HG03378 (cell line): ENCODE results near the gene HOXA5.

Experiments used
- ATAC-seq: cut with Tn5 transposase; IDR thresholded peaks from one replicate; pipeline ENCODE4 v1.9.1; 2021; ENCODE audit warnings: mild to moderate bottlenecking, moderate library complexity; ENCODE audit not compliant: unreplicated experiment

The HOXA5 gene

DNA sequence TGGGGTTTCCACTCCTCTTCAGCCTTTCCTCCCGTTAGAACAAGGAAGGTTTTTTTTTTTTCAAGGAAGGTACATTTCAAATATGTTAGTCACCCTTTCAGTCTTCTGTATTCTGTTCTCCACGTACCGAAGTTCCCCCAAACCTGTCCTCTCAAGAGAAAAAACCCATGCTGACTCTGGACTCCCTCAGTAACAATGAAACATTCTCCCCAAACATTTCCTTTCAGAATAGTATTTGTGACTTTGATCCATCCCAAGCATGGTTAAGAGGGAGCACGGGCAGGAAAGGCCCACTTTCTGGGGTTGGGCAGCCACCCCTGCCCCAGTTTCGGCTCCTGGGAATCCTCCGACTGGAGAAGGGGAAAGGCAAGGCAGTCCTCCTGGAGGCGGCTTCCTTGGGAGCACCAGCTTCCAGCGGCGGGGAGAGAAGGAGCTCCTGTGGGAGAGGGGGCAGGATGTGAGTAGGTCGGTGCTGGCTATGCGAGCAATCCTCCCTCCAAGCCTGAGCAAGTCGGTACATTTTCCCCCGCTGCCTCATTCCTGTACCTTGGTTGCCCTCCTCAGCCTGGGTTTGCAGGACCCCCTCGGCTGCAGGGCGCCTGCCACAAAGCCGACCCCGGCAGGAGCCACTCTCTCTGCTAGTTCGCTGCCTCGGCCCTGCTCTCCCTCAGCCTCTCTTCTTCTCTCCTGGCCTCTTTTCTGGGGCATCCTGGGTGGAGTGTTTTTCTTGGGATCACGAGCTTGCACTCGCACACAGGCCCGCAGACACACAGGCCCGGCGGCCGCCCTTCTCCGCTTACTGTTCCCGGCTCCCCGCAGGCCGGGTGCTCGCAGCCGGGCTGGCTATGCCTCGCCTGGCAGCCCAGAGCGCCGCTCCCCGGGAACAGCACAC, 45.5 kb downstream of the HOXA5 start:
- no peak for ATAC-seq

DNA sequence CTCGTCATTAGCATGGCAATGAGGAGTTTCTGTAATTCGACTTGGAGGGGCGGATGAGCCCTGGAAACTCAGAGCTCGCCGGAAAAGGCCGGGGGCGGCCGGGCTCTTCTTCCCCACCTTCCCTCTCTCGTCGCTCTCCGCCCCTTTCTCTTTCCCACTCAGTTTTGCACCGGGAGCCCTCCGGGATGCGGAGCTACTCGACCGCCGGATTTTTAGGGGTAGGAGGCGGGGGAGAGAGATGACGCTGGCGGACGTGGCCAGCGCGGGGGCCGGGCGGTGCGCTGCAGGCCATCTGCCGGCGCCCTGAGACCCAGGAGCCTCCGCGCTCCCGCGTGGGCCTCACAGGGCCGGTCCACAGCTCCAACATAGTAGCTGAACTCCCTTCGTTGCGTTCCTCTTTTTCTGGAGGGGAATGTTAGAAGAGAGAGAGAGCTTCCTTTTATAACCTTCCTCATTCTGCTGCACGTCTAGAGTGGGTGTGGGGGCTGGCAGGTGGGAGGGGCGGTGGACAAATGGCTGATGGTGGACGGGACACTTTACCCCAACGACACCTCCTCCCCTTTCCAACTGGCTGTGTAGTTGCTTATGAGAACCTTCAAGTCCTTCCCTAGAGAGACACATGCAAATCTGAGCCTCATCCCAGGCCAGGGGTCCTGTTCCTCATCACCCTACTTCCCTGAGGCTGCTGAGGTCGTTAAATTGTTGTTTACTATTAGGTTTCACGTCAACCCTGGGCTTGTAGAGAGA, 46.5 kb downstream of the HOXA5 start:
- no peak for ATAC-seq

DNA sequence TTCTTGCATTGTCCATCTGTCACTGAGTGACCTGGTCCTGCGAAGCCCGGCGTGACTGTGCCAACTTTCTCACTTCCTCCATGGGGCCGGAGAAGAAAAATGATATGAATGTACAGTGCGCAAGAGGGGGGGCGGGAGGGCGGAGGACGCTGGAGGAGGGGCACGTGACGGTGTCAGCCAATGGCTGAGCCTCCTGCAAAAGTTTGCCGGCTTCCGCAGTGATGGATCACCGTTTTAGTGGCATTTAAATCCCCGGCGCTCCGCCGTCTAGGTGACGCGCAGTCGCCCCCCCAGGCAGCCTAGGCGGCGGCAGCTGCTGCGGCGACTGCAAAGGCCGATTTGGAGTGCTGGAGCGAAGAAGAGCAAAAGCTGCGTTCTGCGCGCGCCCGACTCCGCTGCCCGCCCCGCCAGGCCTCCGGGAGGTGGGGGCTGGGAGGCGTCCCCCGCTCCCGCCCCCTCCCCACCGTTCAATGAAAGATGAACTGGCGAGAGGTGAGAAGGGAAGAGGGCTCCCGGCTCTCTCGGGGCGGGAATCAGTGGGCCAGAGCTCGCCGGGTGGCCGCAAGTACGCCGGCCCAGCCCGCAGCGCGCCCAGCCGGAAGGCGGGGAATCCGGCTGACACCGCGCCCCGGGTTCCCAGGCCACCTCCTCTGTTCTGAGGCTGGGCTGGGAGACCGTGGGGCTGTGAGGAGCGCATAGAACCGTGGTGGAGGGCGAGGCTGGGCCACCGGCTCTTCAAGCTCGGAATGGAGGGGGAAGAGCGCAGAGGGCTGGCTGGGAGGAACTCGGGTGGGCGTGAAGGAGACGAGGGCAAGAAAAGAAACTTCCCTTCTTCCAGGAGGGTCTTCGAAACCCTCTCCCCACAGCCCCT, 47.3 kb downstream of the HOXA5 start, which contains the start of gene HOXA1:
Gene HOXA1, minus strand, starts transcription at position 104 of the 871 bp plus-strand sequence. Its CDS starts 88 bp downstream, at position 16.
- ATAC-seq = peak; percentile 86

DNA sequence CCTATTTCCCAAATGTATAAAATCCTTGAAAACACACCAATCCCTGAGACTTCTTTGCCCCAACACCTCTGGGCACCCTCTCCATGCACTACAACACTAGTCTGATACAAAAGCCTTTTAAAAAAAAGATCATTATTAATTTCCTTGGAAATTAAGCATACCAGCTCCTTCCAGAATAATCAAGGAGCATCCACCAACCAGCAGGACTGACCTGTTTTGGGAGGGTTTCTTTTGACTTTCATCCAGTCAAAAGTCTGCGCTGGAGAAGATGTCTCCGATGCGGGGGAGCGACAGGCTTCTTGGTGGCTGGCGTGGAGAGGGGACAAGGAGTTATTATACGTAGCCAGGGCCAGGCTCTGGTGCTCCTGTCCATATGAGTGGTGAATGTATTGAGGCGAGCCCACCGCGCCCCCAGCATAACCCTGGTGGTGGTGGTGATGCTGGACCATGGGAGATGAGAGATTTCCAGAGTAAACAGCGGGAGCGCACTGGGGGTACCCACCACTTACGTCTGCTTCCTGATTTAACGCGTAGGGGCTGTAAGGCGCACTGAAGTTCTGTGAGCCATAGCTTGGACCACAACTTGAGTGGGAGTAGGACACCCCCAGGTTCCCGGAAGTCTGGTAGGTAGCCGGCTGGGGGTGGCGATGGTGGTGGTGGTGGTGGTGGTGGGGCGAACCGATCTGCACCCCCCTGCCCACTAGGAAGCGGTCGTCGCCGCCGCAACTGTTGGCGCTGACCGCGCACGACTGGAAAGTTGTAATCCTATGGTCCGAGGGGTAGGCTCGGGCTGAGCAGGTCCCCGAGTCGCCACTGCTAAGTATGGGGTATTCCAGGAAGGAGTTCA, 48.2 kb downstream of the HOXA5 start:
- ATAC-seq = no peak

GRCh38 chr7:27094304-27095049, 49.0 kb downstream of the HOXA5 start:
- no peak for ATAC-seq

- no peak for ATAC-seq
Observed at GRCh38 chr7:27093184-27093895, 50.1 kb downstream of the HOXA5 start.

- no peak for ATAC-seq
Observed at GRCh38 chr7:27092819-27093110, 50.7 kb downstream of the HOXA5 start.

GRCh38 chr7:27091941-27092818, 51.3 kb downstream of the HOXA5 start:
- no peak for ATAC-seq

- no peak for ATAC-seq
Observed at GRCh38 chr7:27091105-27091504, 52.4 kb downstream of the HOXA5 start.
